K562 (cell line): Measurements from ENCODE around the gene POLD4. TPM values are rescaled to one million over a fixed set of nuclear protein-coding genes. Genes with fewer than 3 reads are reported as not detected.
A peak's percentile ranks its signal among the peaks of the same experiment; 100 is the strongest.

Experiments used
- HDGF ChIP-seq: fragments of 450-650 bp; IDR thresholded peaks from 2 replicates; pipeline ENCODE4 v1.6.1; 2016
- ILF3 ChIP-seq: fragments of 450-650 bp; IDR thresholded peaks from 2 replicates; pipeline ENCODE4 v1.6.1; 2018; ENCODE audit warnings: antibody characterized with exemption, mild to moderate bottlenecking, moderate library complexity, borderline replicate concordance
- KHSRP ChIP-seq: fragments of 450-650 bp; IDR thresholded peaks from 2 replicates; pipeline ENCODE4 v1.6.1; 2017
- MTA1 ChIP-seq: fragments of 450-650 bp; IDR thresholded peaks from 2 replicates; pipeline ENCODE4 v1.6.1; 2017; ENCODE audit warnings: borderline replicate concordance
- NFE2L1 ChIP-seq: fragments of 450-650 bp; IDR thresholded peaks from 2 replicates; pipeline ENCODE4 v1.6.1; 2016; ENCODE audit warnings: missing genetic modification characterization, low read depth, mild to moderate bottlenecking, missing compliant biosample characterization, moderate library complexity, borderline replicate concordance
- NFRKB ChIP-seq: fragments of 450-650 bp; IDR thresholded peaks from 2 replicates; pipeline ENCODE4 v1.6.1; 2016; ENCODE audit warnings: low read depth
- POLR2G ChIP-seq: fragments of 200-400 bp; formaldehyde crosslinking; IDR thresholded peaks from 2 replicates; pipeline ENCODE4 v1.6.1; 2017; ENCODE audit warnings: low read depth, mild to moderate bottlenecking, antibody characterized with exemption, low read length, moderate library complexity
- TBL1XR1 ChIP-seq, 2 experiments: IDR thresholded peaks; 2 replicates each; pipeline ENCODE4 v1.6.1; 2012; ENCODE audit warnings: improper control_type of control experiment in 2 of 2, low read length in 2 of 2, mild to moderate bottlenecking in 1 of 2
- ZFX ChIP-seq: sonication (generic); formaldehyde crosslinking; IDR thresholded peaks from 2 replicates; pipeline ENCODE4 v1.8.0; 2022; ENCODE audit warnings: mild to moderate bottlenecking, missing genetic modification reagents, moderate library complexity
- ZNF354B ChIP-seq: fragments of 250-450 bp; sonication (Bioruptor Pico); IDR thresholded peaks from 2 replicates; pipeline ENCODE4 v1.4.0; 2020
- ZNF668 ChIP-seq: fragments of 250-450 bp; sonication (Bioruptor Pico); IDR thresholded peaks from 2 replicates; pipeline ENCODE4 v1.8.0; 2022; ENCODE audit warnings: mild to moderate bottlenecking, inconsistent platforms
- ZNF699 ChIP-seq: fragments of 250-450 bp; sonication (Bioruptor Pico); IDR thresholded peaks from 2 replicates; pipeline ENCODE4 v1.8.0; 2021; ENCODE audit warnings: mild to moderate bottlenecking, moderate library complexity; ENCODE audit not compliant: insufficient replicate concordance
- polyA plus RNA-seq, 8 experiments: library from polyadenylated mRNA; depleted of rRNA in 4 of 8; stranded (reverse) in 5 of 8; unstranded in 3 of 8; fragments of >200 nt; fragmentation: Nextera tagmentation in 2 of 8; fragmentation: Illumina TruSeq in 1 of 8; extraction: Ambion mirVana in 2 of 8; extraction: Trizol in 1 of 8; gene quantifications; 2 replicates each; pipeline versions ENCODE4 v1.2.1 to v1.2.3, GENCODE V29; 2011 to 2014; ENCODE audit warnings: inconsistent platforms in 1 of 8, missing spikeins in 1 of 8
- total RNA-seq, 7 experiments: library from RNA; depleted of rRNA in 6 of 7; stranded (reverse); fragments of >200 nt in 6 of 7; fragmentation: Illumina TruSeq in 2 of 7; extraction: Trizol in 2 of 7; gene quantifications; 2 replicates each; pipeline versions ENCODE4 v1.2.1 to v1.2.3, GENCODE V29; 2011 to 2021; ENCODE audit warnings: low replicate concordance in 1 of 7
- TF ChIP-seq, protein P1 (sequence below): sonication (generic); formaldehyde crosslinking; IDR thresholded peaks from 2 replicates; pipeline ENCODE4 v1.8.0; 2022; ENCODE audit warnings: mild to moderate bottlenecking, missing genetic modification reagents
- TF ChIP-seq, protein P2 (sequence below): fragments of 250-450 bp; sonication (Bioruptor Pico); IDR thresholded peaks from 2 replicates; pipeline ENCODE4 v1.5.0; 2021
- TF ChIP-seq, protein P3 (sequence below): fragments of 450-650 bp; formaldehyde crosslinking; IDR thresholded peaks from 2 replicates; pipeline ENCODE4 v1.4.0; 2020; ENCODE audit warnings: mild to moderate bottlenecking, moderate library complexity
- TF ChIP-seq, protein P4 (sequence below): fragments of 250-450 bp; sonication (Bioruptor Pico); IDR thresholded peaks from 2 replicates; pipeline ENCODE4 v1.5.0; 2020; ENCODE audit warnings: mild to moderate bottlenecking, borderline replicate concordance
- TF ChIP-seq, protein P5 (sequence below): sonication (generic); formaldehyde crosslinking; IDR thresholded peaks from 2 replicates; pipeline ENCODE4 v1.8.1; 2023; ENCODE audit warnings: mild to moderate bottlenecking, missing genetic modification reagents

The POLD4 gene
- total and polyA plus RNA-seq, 9 of the 15 experiments (the other 6 are each of a cell fraction or from before 2014, with no cell fraction given), result 5.8 to 64.5 (median 18.3) TPM

DNA sequence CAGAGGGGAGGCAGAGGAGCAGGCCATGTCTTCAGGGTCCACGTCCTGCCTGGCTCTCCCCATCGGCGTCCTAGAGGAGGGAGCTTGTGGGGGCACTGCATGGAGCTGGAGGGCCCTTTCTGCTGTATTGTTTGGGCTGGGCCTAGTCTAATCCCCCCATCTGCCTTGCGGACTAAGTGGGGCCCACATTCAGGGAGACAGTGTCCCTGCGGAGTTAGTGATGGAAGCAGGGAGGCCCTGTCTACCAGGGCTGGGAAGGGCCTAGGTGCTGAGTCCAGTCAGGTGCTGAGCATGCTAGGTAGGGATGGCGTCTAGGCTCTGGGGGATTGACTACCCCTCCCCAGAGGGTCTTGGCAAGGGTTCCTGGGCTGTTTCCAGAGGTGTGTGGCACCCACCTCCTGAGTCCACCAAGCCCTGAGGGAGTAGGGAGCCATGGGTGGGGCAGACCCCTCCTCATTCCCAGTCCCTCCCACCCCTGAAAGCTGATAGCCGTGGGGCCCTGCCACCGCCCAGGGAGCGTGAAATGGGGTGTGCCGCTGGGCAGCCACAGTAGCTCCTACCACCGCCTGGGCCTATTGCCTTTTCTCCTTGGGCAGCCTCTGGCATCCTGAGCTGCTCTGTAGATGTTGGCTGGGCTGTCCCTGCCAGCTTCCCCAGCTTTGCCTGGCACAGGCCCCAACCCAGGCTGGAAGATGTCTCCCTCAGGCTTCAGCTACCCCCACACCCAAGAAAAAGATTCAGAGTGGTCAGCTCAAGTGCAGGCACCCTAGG lies 1.9 kb upstream of the POLD4 start (continued):
- TF ChIP-seq, protein P1, sequence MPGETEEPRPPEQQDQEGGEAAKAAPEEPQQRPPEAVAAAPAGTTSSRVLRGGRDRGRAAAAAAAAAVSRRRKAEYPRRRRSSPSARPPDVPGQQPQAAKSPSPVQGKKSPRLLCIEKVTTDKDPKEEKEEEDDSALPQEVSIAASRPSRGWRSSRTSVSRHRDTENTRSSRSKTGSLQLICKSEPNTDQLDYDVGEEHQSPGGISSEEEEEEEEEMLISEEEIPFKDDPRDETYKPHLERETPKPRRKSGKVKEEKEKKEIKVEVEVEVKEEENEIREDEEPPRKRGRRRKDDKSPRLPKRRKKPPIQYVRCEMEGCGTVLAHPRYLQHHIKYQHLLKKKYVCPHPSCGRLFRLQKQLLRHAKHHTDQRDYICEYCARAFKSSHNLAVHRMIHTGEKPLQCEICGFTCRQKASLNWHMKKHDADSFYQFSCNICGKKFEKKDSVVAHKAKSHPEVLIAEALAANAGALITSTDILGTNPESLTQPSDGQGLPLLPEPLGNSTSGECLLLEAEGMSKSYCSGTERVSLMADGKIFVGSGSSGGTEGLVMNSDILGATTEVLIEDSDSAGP (CRISPR knock-in tag), result no peak
- TF ChIP-seq KHSRP (no peak), NFRKB (0 out of 2 replicates have a peak, but pooled peaks have one; percentile 12), NFE2L1 (tag) (no peak), ILF3 (no peak), ZNF668 (CRISPR knock-in tag) (no peak), TBL1XR1 (IDR thresholded peaks at IDR 0.05; ENCODE audit: low read length in 2 of 2) (no peak), ZNF354B (CRISPR knock-in tag) (no peak), ZFX (peak; percentile 24; the same call in 1 of the 2 replicates), ZNF699 (CRISPR knock-in tag) (no peak), POLR2G (0 out of 2 replicates have a peak, but pooled peaks have one; percentile 27), MTA1 (no peak), HDGF (no peak)
- TF ChIP-seq, protein P2, sequence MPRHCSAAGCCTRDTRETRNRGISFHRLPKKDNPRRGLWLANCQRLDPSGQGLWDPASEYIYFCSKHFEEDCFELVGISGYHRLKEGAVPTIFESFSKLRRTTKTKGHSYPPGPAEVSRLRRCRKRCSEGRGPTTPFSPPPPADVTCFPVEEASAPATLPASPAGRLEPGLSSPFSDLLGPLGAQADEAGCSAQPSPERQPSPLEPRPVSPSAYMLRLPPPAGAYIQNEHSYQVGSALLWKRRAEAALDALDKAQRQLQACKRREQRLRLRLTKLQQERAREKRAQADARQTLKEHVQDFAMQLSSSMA (CRISPR knock-in tag), result no peak
- TF ChIP-seq, protein P3, sequence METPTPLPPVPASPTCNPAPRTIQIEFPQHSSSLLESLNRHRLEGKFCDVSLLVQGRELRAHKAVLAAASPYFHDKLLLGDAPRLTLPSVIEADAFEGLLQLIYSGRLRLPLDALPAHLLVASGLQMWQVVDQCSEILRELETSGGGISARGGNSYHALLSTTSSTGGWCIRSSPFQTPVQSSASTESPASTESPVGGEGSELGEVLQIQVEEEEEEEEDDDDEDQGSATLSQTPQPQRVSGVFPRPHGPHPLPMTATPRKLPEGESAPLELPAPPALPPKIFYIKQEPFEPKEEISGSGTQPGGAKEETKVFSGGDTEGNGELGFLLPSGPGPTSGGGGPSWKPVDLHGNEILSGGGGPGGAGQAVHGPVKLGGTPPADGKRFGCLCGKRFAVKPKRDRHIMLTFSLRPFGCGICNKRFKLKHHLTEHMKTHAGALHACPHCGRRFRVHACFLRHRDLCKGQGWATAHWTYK, result 0 out of 2 replicates have a peak, but pooled peaks have one; percentile 21
- TF ChIP-seq, protein P4, sequence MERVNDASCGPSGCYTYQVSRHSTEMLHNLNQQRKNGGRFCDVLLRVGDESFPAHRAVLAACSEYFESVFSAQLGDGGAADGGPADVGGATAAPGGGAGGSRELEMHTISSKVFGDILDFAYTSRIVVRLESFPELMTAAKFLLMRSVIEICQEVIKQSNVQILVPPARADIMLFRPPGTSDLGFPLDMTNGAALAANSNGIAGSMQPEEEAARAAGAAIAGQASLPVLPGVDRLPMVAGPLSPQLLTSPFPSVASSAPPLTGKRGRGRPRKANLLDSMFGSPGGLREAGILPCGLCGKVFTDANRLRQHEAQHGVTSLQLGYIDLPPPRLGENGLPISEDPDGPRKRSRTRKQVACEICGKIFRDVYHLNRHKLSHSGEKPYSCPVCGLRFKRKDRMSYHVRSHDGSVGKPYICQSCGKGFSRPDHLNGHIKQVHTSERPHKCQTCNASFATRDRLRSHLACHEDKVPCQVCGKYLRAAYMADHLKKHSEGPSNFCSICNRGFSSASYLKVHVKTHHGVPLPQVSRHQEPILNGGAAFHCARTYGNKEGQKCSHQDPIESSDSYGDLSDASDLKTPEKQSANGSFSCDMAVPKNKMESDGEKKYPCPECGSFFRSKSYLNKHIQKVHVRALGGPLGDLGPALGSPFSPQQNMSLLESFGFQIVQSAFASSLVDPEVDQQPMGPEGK (CRISPR knock-in tag), result no peak
- TF ChIP-seq, protein P5, sequence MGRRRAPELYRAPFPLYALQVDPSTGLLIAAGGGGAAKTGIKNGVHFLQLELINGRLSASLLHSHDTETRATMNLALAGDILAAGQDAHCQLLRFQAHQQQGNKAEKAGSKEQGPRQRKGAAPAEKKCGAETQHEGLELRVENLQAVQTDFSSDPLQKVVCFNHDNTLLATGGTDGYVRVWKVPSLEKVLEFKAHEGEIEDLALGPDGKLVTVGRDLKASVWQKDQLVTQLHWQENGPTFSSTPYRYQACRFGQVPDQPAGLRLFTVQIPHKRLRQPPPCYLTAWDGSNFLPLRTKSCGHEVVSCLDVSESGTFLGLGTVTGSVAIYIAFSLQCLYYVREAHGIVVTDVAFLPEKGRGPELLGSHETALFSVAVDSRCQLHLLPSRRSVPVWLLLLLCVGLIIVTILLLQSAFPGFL (CRISPR knock-in tag), result no peak
